Activated T-cell treated with anti-CD3 and anti-CD28 coated beads for 4 hours (primary cell): ENCODE data around the gene ANK3.
"Not testable (repeated sequence)": the region's sequence is repeated elsewhere in the genome, so short reads cannot be mapped to it uniquely, and the experiment has no call there.

Source experiments
- DNase-seq: peaks from one replicate; pipeline ENCODE4 v3.0.0-alpha.2; 2020

The ANK3 gene

GRCh38 chr10:60048091-60048501 lies 341.6 kb downstream of the ANK3 start:
- no peak for DNase-seq

GRCh38 chr10:60045571-60045970 lies 344.1 kb downstream of the ANK3 start:
- no peak for DNase-seq

GRCh38 chr10:60044971-60045370 lies 344.7 kb downstream of the ANK3 start:
- DNase-seq = no peak

GRCh38 chr10:60044242-60044641 lies 345.4 kb downstream of the ANK3 start:
- no peak for DNase-seq

GRCh38 chr10:60043561-60044241 lies 346.0 kb downstream of the ANK3 start:
- no peak for DNase-seq

- DNase-seq = no peak
These were observed 346.8 kb downstream of the ANK3 start for GRCh38 chr10:60042914-60043313.

GRCh38 chr10:60042262-60042661 lies 347.4 kb downstream of the ANK3 start:
- DNase-seq = no peak

GRCh38 chr10:60041489-60042133 lies 348.1 kb downstream of the ANK3 start:
- DNase-seq = no peak

- no peak for DNase-seq
These were observed 349.5 kb downstream of the ANK3 start for GRCh38 chr10:60040014-60040662.

- no peak for DNase-seq
These were observed 353.7 kb downstream of the ANK3 start for GRCh38 chr10:60035984-60036383.

- DNase-seq = not testable (repeated sequence)
These were observed 354.3 kb downstream of the ANK3 start for GRCh38 chr10:60035375-60035774.

GRCh38 chr10:60032723-60033122 lies 357.0 kb downstream of the ANK3 start:
- DNase-seq = peak; percentile 4

- DNase-seq = no peak
These were observed 358.0 kb downstream of the ANK3 start for GRCh38 chr10:60031664-60032063.

GRCh38 chr10:60031183-60031582 lies 358.5 kb downstream of the ANK3 start:
- no peak for DNase-seq

GRCh38 chr10:60029475-60029874 lies 360.2 kb downstream of the ANK3 start:
- DNase-seq = no peak

- no peak for DNase-seq
These were observed 361.6 kb downstream of the ANK3 start for GRCh38 chr10:60028081-60028480.

GRCh38 chr10:60025279-60025678 lies 364.4 kb downstream of the ANK3 start:
- no peak for DNase-seq

GRCh38 chr10:60024506-60024905 lies 365.2 kb downstream of the ANK3 start:
- DNase-seq = no peak

- no peak for DNase-seq
These were observed 366.4 kb downstream of the ANK3 start for GRCh38 chr10:60023155-60023877.

GRCh38 chr10:60021361-60021760 lies 368.3 kb downstream of the ANK3 start:
- DNase-seq = no peak

GRCh38 chr10:60016794-60017193 lies 372.9 kb downstream of the ANK3 start:
- DNase-seq = no peak

GRCh38 chr10:60009710-60010383 lies 379.8 kb downstream of the ANK3 start:
- DNase-seq = no peak

GRCh38 chr10:60009276-60009675 lies 380.4 kb downstream of the ANK3 start:
- DNase-seq = no peak
